GM20431 (cell line): ENCODE data around the gene FA2H.
"Not testable (repeated sequence)": the region's sequence is repeated elsewhere in the genome, so short reads cannot be mapped to it uniquely, and the experiment has no call there.

Experiments
- in situ Hi-C: fragments of 300-500 bp; cut with MseI, MboI; formaldehyde crosslinking; loops from one replicate; pipeline ENCODE4 v1.15.0; 2020; ENCODE audit warnings: low sequenced_read_pairs; ENCODE audit not compliant: unreplicated experiment

FA2H gene

DNA sequence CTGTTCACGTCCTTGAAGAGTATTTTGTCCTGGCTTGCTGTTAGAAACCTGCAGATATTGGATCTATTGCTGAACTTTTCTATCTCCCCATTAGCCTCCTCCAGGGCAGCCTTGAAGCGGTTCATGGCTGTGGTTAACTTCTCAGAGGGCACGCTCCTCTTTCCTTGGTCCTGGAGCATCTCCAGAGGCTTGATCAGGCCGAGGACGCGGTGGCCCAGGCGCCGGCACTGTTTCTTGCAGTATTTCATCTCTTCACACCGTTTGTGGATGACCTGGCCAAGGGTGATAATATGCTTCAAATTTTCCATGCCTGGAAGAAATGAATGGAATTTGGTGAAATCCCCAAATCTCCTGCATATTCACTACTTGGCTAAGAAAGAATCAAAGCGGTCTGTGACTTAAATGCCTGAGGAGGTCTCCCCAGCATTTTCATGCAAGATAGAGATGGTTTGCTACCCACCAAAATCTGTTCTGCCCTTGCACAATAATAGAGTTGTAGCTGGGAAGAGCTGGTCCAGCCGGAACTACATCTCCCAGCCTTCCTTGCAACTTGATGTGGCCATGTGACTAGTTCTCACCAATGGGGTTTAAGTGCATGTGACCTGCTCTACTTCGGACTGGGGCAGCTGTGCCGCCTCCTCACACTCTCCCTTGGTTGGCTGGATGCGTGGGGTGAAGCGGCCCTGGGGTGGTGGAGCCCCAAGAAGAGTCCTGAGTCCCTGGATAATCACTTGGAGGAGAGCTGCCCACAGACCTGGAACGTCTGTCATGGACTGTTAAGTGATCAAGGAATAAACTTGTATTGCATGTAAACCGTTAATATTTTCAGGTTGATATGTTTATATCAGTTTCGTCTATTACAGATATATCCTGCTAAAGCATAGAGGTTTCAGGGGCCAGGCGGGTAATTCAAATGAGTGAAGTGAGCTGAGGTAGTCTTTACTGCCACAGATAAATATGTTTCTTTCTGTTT, 78.9 kb downstream of the FA2H start:
- in situ Hi-C loops: no loop called here

DNA sequence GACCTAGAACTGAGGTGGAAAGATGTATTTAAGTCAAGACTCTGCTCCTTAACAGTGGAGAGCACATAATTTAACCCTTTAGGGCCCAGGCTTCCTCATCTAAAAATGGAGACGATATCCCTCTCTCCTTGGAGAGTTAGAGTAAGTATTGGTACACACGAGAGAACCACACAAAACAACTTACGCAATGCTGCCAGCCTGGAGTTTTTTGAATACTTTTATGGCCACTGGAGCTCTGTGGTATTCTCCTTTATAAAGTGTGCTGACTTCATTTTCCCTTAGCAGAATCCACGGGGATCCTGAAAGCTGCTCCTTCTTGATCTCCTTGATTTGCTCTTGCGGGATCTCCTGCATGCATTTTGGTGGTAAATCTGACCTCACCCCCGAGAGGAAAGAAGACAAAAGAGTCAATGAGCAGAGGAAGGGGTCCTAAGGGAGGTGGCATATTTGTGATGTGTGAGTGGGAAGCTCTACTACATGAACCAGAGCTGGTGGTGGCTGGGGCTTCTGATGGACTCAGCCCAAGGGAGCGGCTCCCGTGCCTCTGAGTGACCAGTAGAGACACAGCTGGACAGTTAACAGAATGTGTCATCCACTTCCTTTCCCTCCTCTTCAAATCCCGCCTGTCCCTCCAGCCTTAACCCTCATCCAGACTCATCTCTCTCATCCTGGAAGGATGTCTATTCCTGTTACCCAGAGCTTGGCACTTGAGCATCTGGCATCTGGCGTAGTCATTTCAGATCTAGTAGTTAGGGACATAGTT, 83.3 kb downstream of the FA2H start:
- in situ Hi-C loops: no loop called here

GRCh38 chr16:74682556-74682955, 92.1 kb downstream of the FA2H start:
- in situ Hi-C loops: no loop called here

DNA sequence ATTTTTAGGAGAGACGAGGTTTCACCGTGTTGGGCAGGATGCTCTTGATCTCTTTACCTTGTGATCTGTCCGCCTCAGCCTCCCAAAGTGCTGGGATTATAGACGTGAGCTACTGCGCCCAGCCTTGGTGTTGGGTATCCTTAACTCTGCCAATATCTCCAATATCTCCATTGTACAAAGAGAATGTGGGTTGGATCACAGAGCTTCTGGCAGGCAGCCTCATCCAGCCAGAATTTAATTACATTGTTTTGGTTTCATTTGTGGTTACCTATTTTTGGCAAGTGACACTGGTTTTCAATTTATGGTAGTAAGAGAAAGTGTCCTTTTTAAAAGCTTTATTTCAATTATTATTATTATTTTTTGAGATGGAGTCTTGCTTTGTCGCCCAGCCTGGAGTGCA, 93.9 kb downstream of the FA2H start:
- in situ Hi-C loops: no loop called here

GRCh38 chr16:74679983-74680382, 94.6 kb downstream of the FA2H start:
- in situ Hi-C loops: no loop called here

- in situ Hi-C loops: no loop called here
Measured at GRCh38 chr16:74677868-74678267, 96.8 kb downstream of the FA2H start.

- in situ Hi-C loops: no loop called here
Measured at GRCh38 chr16:74673876-74674275, 100.7 kb downstream of the FA2H start.

GRCh38 chr16:74668877-74669276, 105.7 kb downstream of the FA2H start:
- in situ Hi-C loops: not testable (repeated sequence)

DNA sequence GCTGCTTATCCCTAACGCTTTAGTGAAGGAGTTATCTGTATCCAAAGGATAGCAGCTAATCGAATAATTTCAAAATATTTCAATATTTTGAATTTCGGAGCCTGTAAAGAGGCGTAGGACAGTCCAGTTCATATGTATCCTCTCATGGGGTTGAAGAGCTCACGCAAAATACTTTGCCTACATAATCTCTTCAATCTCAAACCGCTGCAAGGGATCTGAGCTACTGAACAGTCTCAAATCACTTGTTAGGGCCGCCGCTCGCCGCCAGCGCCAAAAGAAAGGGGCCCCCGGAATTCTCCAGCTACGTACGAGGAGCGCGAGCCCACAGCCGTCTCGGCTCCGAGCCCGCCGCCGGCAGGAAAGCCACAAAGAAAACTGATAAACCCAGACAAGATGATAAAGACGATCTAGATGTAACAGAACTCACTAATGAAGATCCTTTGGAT, 107.3 kb downstream of the FA2H start:
- in situ Hi-C loops: no loop called here

- in situ Hi-C loops: no loop called here
Measured at GRCh38 chr16:74666425-74667254, 108.0 kb downstream of the FA2H start, which contains the start of gene RFWD3. Gene RFWD3, minus strand, starts transcription at chr16:74666877. Its CDS starts 5,428 bp downstream, at chr16:74661449.

GRCh38 chr16:74666010-74666421, 108.6 kb downstream of the FA2H start:
- in situ Hi-C loops: no loop called here
